A204.1 (cell line): ENCODE results near the gene RAB3IP.
"Not testable (repeated sequence)": the region's sequence is repeated elsewhere in the genome, so short reads cannot be mapped to it uniquely, and the experiment has no call there.

ENCODE experiments used
- FAIRE-seq: peaks from 2 replicates; lab custom pipeline; 2012; peaks lifted over from hg19 to GRCh38; lab: Jason Lieb, UNC

The RAB3IP gene

GRCh38 chr12:69756088-69756755 is 17.6 kb downstream of the RAB3IP start:
- FAIRE-seq: no peak

DNA sequence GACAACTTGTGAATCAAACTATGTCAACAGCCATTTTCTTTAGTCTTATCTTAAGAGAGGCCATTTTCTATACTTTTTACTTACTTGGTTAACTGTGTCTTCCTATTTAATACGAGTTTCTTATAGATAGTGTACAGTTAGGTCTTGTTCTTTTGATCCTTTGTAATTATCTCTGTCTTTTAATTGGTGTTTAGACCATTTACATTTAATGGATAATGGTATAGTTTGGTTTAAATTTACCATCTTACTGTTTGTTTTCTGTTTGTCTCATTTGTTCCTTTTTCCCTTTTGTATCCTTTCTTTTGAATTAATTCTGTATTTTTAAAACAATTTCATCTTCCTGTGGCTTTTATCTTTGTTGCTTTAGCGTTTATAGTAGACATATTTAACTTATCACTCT is 19.4 kb downstream of the RAB3IP start:
- no peak for FAIRE-seq

GRCh38 chr12:69759581-69759980 is 20.9 kb downstream of the RAB3IP start:
- not testable (repeated sequence) for FAIRE-seq

DNA sequence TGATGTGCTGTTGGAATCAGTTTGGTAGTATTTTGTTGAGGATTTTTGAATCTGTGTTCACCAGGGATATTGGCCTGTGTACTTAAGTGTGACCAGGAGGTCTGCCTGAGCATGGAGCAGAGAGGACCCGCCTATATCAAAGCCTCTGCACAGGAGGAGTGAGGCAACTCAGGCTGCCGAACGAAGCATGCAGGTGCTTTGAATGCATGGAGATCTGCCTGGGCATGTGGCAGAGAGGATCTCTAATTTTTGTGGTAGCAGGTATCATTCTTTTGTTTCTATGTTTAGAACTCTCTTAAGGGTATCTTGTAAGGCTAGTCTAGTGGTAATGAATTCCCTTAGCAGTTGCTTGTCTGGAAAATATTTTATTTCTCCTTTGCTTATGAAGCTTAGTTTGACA is 26.9 kb downstream of the RAB3IP start:
- FAIRE-seq: no peak

DNA sequence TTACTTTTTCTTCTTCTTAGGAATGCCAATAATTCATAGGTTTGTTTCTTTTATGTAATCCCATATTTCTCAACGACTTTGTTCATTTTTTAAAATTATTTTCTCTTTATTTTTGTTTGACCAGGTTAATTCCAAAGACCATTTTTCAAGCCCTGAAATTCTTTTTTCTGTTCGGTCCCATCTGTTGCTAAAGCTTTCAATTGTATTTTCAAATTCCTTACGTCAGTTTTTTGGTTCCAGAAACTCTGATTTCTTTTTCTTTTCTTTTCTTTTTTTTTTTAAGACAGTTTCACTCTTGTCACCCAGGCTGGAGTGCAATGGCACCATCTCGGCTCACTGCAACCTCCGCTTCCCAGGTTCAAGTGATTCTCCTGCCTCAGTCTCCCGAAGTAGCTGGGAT is 27.6 kb downstream of the RAB3IP start:
- no peak for FAIRE-seq

- no peak for FAIRE-seq
Observed at GRCh38 chr12:69779928-69780327, 41.3 kb downstream of the RAB3IP start.

DNA sequence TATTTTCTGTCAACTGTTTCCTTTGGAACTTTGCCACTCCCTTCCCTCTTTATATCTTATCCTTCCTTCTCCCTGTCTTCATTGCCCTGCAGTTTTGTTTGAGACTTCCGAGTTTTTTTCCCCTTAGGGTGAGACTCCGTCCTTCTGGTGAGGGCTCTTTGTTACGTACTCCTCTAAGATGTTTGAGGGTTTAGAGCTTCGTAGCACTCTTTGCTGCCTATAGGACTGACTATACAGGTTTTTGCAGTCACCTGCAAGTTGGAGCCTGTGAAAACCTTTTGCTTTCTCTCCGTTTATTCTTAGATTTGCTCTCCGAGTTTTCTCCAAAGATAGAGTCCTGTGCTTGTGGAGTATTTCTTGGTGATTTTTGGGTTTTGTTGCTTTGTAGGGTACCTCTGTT is 44.7 kb downstream of the RAB3IP start:
- FAIRE-seq: no peak

- no peak for FAIRE-seq
Observed at GRCh38 chr12:69789351-69789750, 50.7 kb downstream of the RAB3IP start.

DNA sequence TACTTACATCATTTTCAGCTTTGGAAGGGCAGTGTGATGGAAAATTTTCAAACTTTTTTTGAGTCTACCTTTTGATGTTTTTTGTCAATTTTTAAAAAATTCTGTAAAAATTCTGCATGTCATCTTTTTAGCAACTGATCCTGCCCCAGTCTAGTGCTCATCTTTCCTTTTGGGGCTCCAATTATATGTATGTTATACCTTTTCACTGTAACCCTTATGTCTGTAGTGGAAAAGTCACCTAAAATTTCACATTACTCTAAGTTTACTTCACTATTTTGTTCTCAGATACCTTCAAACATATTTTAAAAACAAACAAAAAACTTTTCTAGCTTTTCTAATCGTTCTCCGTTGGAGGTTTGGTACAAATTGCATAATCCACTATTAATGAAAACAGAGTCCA is 53.9 kb downstream of the RAB3IP start:
- no peak for FAIRE-seq

DNA sequence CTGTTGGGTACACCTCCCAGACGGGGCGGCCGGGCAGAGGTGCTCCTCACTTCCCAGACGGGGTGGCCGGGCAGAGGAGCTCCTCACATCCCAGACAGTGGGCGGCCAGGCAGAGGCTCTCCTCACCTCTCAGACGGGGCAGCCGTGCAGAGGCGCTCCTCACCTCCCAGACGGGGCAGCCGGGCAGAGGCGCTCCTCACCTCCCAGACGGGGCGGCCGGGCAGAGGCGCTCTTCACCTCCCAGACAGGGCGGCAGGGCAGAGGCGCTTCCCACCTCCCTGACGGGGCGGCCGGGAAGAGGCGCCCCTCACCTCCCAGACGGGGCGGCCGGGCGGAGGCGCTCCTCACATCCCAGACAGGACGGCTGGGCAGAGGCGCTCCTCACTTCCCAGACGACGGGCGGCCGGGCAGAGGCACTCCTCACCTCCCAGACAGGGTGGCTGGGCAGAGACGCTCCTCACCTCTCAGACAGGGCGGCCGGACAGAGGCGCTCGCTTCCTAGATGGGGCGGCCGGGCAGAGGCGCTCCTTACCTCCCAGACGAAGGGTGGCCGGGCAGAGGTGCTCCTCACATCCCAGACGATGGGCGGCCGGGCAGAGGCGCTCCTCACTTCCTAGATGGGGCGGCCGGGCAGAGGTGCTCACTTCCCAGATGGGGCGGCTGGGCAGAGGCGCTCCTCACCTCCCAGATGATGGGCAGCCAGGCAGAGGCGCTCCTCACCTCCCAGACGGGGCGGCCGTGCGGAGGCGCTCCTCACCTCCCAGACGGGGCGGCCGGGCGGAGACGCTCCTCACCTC is 68.6 kb downstream of the RAB3IP start:
- FAIRE-seq: not testable (repeated sequence)

GRCh38 chr12:69810870-69811498 is 72.3 kb downstream of the RAB3IP start:
- FAIRE-seq: no peak

DNA sequence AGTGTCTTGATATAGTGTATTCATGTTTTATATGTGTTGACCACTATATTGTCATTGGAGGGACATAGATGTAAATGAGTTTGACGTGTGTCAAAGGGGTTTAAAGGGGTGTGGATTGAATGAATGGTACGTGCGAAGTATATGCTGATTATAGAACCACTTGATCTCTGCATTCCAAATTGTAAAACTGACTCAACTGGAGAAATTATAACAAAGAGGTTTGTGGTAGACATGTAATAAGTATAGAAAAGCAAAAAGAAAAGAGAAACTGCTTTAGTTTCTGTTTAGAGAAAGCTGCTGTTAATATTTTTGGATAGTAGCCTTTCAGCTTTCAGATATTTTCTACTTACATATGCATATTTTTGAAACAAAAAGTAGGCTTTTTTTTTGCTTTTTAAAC is 77.4 kb downstream of the RAB3IP start:
- no peak for FAIRE-seq

- no peak for FAIRE-seq
Observed at GRCh38 chr12:69821032-69821455, 82.4 kb downstream of the RAB3IP start.

DNA sequence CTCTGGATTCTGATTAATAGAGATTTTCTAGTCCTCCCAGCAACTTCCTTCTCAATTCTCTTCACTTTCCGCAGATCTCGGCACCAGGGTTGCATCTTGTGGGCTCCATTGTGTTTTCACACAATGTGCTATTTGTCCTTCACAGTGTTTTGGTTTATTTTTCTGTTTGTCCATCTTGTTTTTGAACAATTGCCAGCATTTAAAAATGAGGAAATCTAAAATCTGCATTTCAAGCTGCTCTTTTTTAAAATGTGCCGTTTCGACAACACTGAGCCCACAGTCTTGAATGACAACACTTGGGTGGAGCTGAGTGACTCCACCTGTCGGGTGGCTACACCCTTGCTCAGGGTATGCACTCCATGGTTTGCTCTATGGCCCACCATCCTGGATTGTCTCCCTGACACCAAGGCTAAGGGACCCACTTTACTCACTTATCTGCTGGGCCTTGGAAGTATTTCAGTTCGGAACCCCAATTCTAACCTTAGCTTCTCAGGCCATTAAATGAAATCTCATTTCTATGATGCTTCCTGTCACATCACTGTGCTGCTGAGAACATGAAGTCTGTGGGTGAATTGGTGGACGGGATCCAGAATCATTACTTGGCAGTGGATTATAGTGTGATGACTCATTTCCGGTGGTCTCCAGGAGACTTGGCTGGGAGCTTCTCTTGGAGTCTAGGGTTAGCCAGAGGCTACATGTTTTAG is 82.9 kb downstream of the RAB3IP start:
- FAIRE-seq: no peak

DNA sequence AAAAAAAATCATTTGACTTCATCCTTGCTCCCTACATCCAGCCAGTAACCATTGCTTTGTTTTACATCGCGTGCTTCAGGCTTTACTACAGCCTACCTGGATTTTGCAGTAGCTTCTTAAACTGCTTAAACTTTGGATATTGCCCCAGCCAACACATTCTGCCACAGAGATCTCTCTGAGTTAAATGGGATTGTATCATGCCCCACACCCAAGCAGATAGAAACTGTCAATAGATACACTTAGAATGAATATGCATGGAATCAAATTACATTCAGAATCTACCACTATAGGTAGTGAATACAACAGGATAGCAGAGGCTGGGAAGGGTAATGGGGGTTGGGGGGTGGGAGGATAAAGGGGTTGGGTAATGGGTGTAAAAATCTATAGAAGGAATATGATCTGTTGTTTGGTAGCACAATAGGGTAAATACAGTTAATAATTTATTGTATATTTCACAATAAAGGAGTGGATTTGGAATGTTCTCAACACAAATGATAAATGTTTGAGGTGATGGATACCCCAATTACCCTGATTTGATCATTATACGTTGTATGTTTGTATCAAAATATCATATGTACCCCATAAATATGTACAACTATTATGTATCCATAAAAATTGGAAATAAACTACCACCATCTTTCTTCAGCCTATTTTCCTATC is 83.7 kb downstream of the RAB3IP start:
- FAIRE-seq: no peak

- no peak for FAIRE-seq
Observed at GRCh38 chr12:69824028-69824427, 85.4 kb downstream of the RAB3IP start.

- FAIRE-seq: no peak
Observed at GRCh38 chr12:69824966-69825560, 86.4 kb downstream of the RAB3IP start, which contains the start of gene MYRFL. MYRFL (plus strand) TSS chr12:69825227; CDS start chr12:69825518, 291 bp downstream.

- no peak for FAIRE-seq
Observed at GRCh38 chr12:69828897-69829296, 90.2 kb downstream of the RAB3IP start.

GRCh38 chr12:69833696-69834095 is 95.0 kb downstream of the RAB3IP start:
- FAIRE-seq: no peak

DNA sequence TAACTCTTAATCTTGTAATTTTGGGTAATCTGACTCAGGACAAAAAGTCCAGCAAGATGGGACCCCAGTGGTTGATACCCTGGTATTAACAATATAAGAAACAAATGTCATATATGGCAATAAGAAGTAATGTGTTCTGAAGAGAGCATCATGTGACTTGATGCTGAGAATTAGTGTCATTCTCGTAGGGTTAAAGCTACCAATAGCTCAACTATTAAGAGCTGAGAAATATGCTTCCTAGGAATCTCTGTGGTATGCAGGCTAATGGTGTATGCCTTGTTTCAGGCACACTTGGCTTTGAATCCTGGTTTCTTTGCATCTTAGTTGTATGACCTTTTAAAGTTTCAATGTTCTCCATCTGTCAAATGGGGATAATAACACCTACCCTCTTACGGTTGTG is 95.5 kb downstream of the RAB3IP start:
- FAIRE-seq: no peak

GRCh38 chr12:69834576-69834975 is 95.9 kb downstream of the RAB3IP start:
- no peak for FAIRE-seq

GRCh38 chr12:69835081-69835480 is 96.4 kb downstream of the RAB3IP start:
- no peak for FAIRE-seq
